Fibroblast of lung (primary cell): Measurements from ENCODE around the gene GSG1L.

Source experiments
- EZH2 ChIP-seq: IDR thresholded peaks from 2 replicates; pipeline ENCODE4 v1.5.1; 2012; ENCODE audit warnings: low read length, control low read depth, mild to moderate bottlenecking; ENCODE audit errors: missing control alignments
- TF ChIP-seq, protein P1 (sequence below), 2 donors: IDR thresholded peaks in 1 of 2; conservative IDR thresholded peaks in 1 of 2; 1 replicate in 1 of 2; 2 replicates in 1 of 2; pipeline ENCODE4 v1.5.1; 2011 to 2012; ENCODE audit warnings: low read length in 2 of 2, control low read depth in 1 of 2, inconsistent platforms in 1 of 2, low read depth in 1 of 2, mild to moderate bottlenecking in 1 of 2

DNA sequence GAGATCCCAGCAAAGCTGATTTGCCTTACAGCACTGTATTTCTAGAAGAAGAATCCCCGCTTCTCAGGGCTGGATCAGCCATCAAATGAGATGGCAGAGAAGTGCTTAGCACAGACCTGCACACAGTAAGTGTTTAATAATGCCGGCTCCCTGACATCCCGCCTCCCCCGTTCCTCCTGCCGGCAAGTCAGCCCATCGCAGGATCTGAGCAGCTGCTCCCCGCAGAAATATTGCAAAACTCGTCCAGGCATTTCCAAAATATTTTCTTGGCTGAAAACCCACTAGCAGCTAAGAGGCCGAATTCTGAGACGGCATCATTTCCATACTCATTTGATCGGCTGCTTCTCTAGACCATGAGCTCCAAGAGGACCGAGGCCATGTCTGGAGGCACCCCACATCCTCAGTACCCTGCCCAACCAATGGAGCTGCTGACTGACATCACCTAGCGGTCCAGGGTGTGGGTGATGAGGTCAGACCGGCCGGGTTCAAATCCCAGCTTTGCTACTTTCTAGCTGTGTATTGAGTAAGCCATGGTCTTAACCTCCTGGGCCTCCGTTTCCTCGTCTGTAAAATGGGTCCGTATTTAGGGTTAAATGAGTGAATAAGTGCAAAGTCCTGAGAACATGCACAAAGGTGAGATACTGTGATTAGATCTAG is 262.1 kb downstream of the GSG1L start:
- TF ChIP-seq EZH2: no peak
- TF ChIP-seq, protein P1, sequence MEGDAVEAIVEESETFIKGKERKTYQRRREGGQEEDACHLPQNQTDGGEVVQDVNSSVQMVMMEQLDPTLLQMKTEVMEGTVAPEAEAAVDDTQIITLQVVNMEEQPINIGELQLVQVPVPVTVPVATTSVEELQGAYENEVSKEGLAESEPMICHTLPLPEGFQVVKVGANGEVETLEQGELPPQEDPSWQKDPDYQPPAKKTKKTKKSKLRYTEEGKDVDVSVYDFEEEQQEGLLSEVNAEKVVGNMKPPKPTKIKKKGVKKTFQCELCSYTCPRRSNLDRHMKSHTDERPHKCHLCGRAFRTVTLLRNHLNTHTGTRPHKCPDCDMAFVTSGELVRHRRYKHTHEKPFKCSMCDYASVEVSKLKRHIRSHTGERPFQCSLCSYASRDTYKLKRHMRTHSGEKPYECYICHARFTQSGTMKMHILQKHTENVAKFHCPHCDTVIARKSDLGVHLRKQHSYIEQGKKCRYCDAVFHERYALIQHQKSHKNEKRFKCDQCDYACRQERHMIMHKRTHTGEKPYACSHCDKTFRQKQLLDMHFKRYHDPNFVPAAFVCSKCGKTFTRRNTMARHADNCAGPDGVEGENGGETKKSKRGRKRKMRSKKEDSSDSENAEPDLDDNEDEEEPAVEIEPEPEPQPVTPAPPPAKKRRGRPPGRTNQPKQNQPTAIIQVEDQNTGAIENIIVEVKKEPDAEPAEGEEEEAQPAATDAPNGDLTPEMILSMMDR (conservative IDR thresholded peaks at IDR 0.05 in 1 of 2, IDR thresholded peaks at IDR 0.05 in 1 of 2; ENCODE audit: low read depth in 1 of 2, low read length in 2 of 2): no peak
